ENCODE results near the gene FGD3.
"Not testable (repeated sequence)": the region's sequence is repeated elsewhere in the genome, so short reads cannot be mapped to it uniquely, and the experiment has no call there.

The FGD3 gene

DNA sequence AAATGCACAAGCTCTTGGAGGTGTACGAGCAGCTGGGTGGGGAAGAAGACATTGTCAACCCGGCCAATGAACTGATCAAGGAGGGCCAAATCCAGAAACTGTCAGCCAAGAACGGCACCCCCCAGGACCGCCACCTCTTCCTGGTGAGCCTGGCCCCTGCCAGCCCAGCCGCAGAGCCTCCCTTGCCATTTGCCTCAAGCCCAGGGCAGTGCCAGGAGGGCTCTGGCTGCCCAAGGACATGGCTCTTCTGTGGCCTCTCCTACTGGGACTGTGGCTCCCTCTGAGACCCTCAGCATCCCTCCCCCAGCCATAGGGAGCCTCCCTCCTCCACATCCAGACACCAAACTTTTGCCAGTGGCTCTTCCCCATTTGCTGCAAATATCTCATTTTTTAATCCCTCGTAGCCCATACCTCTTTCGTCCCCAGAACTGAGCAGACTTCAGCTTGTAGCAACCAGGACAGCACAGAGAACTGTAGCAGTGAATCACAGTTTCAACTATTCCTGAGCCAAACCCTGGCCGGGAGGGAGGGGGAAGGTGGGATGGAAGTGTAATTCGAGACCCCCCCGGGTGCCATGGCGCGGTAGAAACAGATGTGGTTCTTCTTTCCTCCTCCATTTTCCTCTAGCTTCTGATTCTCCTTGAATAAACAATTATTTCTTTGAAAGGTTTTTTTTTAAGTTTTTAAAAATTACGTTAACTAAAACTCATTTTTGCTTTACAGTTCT, 66.7 kb downstream of the FGD3 start:
- H3K4me3 ChIP-seq (ENCODE audit: low read depth, low read length): no peak overlapping the region
- in situ Hi-C loops (cut with HindIII; ENCODE audit: low pct_ligation_motif_present, low sequenced_read_pairs): no loop called here
- TF ChIP-seq, protein P1, sequence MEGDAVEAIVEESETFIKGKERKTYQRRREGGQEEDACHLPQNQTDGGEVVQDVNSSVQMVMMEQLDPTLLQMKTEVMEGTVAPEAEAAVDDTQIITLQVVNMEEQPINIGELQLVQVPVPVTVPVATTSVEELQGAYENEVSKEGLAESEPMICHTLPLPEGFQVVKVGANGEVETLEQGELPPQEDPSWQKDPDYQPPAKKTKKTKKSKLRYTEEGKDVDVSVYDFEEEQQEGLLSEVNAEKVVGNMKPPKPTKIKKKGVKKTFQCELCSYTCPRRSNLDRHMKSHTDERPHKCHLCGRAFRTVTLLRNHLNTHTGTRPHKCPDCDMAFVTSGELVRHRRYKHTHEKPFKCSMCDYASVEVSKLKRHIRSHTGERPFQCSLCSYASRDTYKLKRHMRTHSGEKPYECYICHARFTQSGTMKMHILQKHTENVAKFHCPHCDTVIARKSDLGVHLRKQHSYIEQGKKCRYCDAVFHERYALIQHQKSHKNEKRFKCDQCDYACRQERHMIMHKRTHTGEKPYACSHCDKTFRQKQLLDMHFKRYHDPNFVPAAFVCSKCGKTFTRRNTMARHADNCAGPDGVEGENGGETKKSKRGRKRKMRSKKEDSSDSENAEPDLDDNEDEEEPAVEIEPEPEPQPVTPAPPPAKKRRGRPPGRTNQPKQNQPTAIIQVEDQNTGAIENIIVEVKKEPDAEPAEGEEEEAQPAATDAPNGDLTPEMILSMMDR (IDR thresholded peaks at IDR 0.05; ENCODE audit: low read depth, low read length, missing control alignments): no peak
- H3K27me3 ChIP-seq (replicated peaks): no peaks in the 10 kb centered on the region
- no peak overlapping the region for H3K27ac ChIP-seq
- H3K36me3 ChIP-seq (replicated peaks): no peaks in the 10 kb centered on the region
- DNase-seq: no peak

DNA sequence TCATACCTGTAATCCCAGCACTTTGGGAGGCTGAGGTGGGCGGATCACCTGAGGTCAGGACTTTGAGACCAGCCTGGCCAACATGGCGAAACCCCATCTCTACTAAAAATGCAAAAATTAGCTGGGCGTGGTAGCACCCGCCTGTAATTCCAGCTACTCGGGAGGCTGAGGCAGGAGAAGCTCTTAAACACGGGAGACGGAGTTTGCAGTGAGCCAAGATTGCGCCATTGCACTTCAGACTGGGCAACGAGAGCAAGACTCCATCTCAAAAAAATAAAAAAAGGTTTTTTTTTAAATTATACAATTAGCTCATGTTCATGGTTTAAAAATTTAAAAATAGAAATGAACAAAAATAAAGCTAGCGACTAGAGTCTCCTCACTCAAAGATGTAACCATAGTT, 67.9 kb downstream of the FGD3 start:
- H3K27me3 ChIP-seq (replicated peaks); H3K36me3 ChIP-seq (replicated peaks); H3K4me3 ChIP-seq (ENCODE audit: low read depth, low read length); DNase-seq; H3K27ac ChIP-seq; in situ Hi-C loops (cut with HindIII; ENCODE audit: low pct_ligation_motif_present, low sequenced_read_pairs): not testable (repeated sequence)

DNA sequence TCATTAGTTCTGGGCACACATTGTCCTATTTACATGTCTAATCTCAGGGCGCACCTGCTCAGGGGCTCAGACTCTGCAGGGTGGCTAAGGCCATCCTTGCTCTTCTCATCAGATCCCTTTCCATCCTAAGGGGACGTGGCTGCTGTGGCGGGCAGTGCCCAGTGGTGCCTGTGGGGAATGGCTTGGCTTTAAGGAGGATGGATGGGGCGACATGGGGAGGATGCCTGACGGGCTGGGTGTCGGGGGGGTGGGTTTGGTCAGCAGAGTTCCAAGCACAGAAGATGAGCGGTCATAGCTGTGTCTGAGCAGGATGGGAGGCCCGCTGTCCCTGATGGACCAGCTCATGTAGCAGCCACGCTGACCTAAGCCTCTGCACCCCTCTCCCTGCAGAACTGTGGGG, 70.3 kb downstream of the FGD3 start:
- TF ChIP-seq, protein P1 (IDR thresholded peaks at IDR 0.05; ENCODE audit: low read depth, low read length, missing control alignments): no peak
- H3K27me3 ChIP-seq (replicated peaks): no peaks in the 10 kb centered on the region
- in situ Hi-C loops (cut with HindIII; ENCODE audit: low pct_ligation_motif_present, low sequenced_read_pairs): no loop called here
- no peaks in the 10 kb centered on the region for H3K36me3 ChIP-seq (replicated peaks)
- H3K27ac ChIP-seq: no peak overlapping the region
- DNase-seq: no peak
- H3K4me3 ChIP-seq (ENCODE audit: low read depth, low read length): no peak overlapping the region

DNA sequence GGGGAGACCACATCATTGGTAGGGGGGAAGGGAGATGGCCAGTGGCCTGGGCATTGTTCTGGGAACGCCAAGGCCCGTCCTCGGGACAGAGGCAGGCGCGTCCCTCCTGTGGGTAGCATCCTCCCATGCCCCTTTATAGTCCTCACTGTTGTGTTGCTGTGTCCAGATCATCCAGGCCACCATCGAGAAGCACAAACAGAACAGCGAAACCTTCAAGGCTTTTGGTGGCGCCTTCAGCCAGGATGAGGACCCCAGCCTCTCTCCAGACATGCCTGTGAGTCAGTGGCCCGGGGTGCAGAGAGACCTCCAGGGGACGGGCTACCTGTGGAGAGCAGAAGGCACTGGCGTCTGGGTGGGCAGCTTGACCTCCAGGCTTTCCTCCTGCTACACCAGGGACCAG, 72.8 kb downstream of the FGD3 start:
- H3K4me3 ChIP-seq (ENCODE audit: low read depth, low read length): no peak overlapping the region
- TF ChIP-seq, protein P1 (IDR thresholded peaks at IDR 0.05; ENCODE audit: low read depth, low read length, missing control alignments): no peak
- no peaks in the 10 kb centered on the region for H3K36me3 ChIP-seq (replicated peaks)
- H3K27ac ChIP-seq: no peak overlapping the region
- in situ Hi-C loops (cut with HindIII; ENCODE audit: low pct_ligation_motif_present, low sequenced_read_pairs): no loop called here
- no peak for DNase-seq
- H3K27me3 ChIP-seq (replicated peaks): no peaks in the 10 kb centered on the region

DNA sequence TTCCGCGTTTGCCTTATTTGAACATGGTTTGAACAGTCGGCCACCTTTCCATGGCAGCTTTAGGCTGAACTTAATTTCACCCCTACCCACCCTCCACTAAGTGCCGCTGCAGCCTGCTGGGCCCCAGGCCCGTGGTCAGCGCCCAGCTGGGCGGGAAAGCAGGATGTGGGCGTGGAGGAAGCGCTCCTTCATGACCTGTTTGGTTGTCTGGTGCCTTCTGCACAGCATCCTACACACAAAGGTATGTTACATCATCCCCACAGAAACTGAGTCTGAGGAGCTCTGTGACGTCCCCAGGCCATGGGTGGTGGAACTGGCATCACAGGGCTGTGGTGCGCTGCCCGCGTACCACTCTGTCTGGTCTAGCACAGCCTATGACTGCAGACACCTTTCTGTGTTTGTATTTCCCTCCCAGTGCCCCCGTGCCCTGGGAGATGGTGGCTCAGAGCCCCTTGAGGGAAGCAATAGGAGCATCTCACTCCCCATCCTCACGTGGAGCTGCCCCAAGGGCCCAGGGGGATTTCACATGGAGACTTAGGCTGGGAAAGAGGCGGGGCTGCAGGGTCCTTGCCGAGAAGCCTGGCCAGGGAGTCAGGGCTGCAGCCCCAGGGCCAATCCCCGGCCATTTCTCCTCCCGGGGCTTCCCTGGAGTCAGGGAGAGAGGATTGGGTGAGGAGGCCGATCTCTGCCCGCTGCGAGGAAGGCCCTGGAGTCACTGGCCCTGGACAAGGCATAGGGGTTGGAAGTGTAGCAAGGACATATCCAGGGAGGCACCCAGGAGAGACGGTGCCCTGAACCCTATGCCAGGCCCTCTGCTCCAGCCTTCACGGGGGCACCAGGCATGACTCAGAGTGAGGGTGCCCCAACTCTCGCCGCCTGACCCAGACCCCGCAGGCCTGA, 73.7 kb downstream of the FGD3 start:
- Histone ChIP-seq H3K27ac (no peak overlapping the region), H3K4me3 (ENCODE audit: low read depth, low read length) (no peak overlapping the region), H3K27me3 (replicated peaks) (no peaks in the 10 kb centered on the region), H3K36me3 (replicated peaks) (no peaks in the 10 kb centered on the region)
- TF ChIP-seq, protein P1 (IDR thresholded peaks at IDR 0.05; ENCODE audit: low read depth, low read length, missing control alignments): peak; percentile 22
- in situ Hi-C loops (cut with HindIII; ENCODE audit: low pct_ligation_motif_present, low sequenced_read_pairs): no loop called here
- DNase-seq: no peak

DNA sequence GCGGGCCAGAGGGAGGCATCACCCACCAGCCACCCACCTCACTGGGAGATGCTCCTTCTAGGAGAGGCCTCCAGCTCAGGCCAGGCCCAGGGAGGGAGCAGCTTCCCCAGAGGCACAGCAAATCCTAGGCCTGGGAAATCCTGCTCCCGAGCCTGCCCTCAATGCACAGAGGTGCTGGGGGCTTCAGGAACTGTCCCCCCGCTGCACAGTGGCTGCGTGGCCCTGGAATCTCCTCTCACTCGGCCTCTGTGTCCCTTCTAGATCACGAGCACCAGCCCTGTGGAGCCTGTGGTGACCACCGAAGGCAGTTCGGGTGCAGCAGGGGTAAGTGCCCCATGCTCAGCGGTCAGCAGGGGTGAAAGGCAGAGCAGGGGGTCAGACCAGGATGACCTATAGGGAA, 74.7 kb downstream of the FGD3 start:
- in situ Hi-C loops (cut with HindIII; ENCODE audit: low pct_ligation_motif_present, low sequenced_read_pairs): no loop called here
- TF ChIP-seq, protein P1 (IDR thresholded peaks at IDR 0.05; ENCODE audit: low read depth, low read length, missing control alignments): no peak
- DNase-seq: no peak
- no peak overlapping the region for H3K4me3 ChIP-seq (ENCODE audit: low read depth, low read length)
- H3K27me3 ChIP-seq (replicated peaks): no peaks in the 10 kb centered on the region
- H3K36me3 ChIP-seq (replicated peaks): no peaks in the 10 kb centered on the region
- no peak overlapping the region for H3K27ac ChIP-seq
